SK-N-MC (cell line): ENCODE results near the gene ITGB6.

Source experiments
- EZH2 ChIP-seq: fragments of 200-600 bp; sonication (generic); IDR thresholded peaks from one replicate; pipeline ENCODE4 v1.6.1; 2017; ENCODE audit warnings: antibody characterized with exemption
- POLR2AphosphoS5 ChIP-seq: IDR thresholded peaks from 2 replicates; pipeline ENCODE4 v1.6.1; 2012; ENCODE audit warnings: mild to moderate bottlenecking, low read depth, low read length, borderline replicate concordance

GRCh38 chr2:160061944-160062291 lies 138.2 kb downstream of the ITGB6 start:
- TF ChIP-seq EZH2 (no peak), POLR2AphosphoS5 (no peak)
